Progenitor cell of endocrine pancreas (in vitro differentiated cells): ENCODE data around the gene THSD4. TPM values are rescaled to one million over a fixed set of nuclear protein-coding genes. Genes with fewer than 3 reads are reported as not detected.
"Not testable (repeated sequence)": the region's sequence is repeated elsewhere in the genome, so short reads cannot be mapped to it uniquely, and the experiment has no call there.

Experiments used
- DNase-seq: peaks from one replicate; pipeline ENCODE4 v3.0.0; 2021; ENCODE audit warnings: low spot score; ENCODE audit not compliant: unreplicated experiment
- H3K27ac Mint-ChIP-seq: 2 replicates; pipeline ENCODE4 v1.8.0; 2021; ENCODE audit warnings: mild to moderate bottlenecking, moderate library complexity, mixed read lengths
- H3K27me3 Mint-ChIP-seq: 2 replicates; pipeline ENCODE4 v1.8.0; 2021; ENCODE audit warnings: mixed read lengths
- H3K36me3 Mint-ChIP-seq: 2 replicates; pipeline ENCODE4 v1.8.0; 2022; ENCODE audit warnings: mixed read lengths; ENCODE audit not compliant: insufficient read depth
- H3K4me1 Mint-ChIP-seq: 2 replicates; pipeline ENCODE4 v1.8.0; 2021; ENCODE audit warnings: low read depth, mixed read lengths
- H3K4me3 Mint-ChIP-seq: 2 replicates; pipeline ENCODE4 v1.8.0; 2021; ENCODE audit warnings: low read depth, mild to moderate bottlenecking, moderate library complexity, mixed read lengths
- H3K9me3 Mint-ChIP-seq: 2 replicates; pipeline ENCODE4 v1.8.0; 2021; ENCODE audit warnings: low read depth, mixed read lengths
- total RNA-seq: library from RNA; stranded (reverse); gene quantifications from 2 replicates; pipeline ENCODE4 v1.2.1, GENCODE V29; 2021
- TF ChIP-seq, protein P1 (sequence below): fragments of 200-600 bp; sonication (generic); IDR thresholded peaks from one replicate; pipeline ENCODE4 v1.5.0; 2021; ENCODE audit warnings: antibody characterized with exemption, mild to moderate bottlenecking; ENCODE audit not compliant: unreplicated experiment

The THSD4 gene
- total RNA-seq, 1 donor from 2014 or later, result 6.8 TPM

- Mint-ChIP-seq H3K4me1 (no peaks in the 10 kb centered on the region), H3K27me3 (peaks cover 54% of the 10 kb centered on the region), H3K4me3 (no peak overlapping the region), H3K9me3 (no peaks in the 10 kb centered on the region), H3K36me3 (no peaks in the 10 kb centered on the region), H3K27ac (no peak overlapping the region)
- no peak for DNase-seq
- TF ChIP-seq, protein P1, sequence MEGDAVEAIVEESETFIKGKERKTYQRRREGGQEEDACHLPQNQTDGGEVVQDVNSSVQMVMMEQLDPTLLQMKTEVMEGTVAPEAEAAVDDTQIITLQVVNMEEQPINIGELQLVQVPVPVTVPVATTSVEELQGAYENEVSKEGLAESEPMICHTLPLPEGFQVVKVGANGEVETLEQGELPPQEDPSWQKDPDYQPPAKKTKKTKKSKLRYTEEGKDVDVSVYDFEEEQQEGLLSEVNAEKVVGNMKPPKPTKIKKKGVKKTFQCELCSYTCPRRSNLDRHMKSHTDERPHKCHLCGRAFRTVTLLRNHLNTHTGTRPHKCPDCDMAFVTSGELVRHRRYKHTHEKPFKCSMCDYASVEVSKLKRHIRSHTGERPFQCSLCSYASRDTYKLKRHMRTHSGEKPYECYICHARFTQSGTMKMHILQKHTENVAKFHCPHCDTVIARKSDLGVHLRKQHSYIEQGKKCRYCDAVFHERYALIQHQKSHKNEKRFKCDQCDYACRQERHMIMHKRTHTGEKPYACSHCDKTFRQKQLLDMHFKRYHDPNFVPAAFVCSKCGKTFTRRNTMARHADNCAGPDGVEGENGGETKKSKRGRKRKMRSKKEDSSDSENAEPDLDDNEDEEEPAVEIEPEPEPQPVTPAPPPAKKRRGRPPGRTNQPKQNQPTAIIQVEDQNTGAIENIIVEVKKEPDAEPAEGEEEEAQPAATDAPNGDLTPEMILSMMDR, result no peak
These were observed 319.5 kb downstream of the THSD4 start for GRCh38 chr15:71434774-71435173.

GRCh38 chr15:71435552-71435951 lies 320.3 kb downstream of the THSD4 start:
- TF ChIP-seq, protein P1, result no peak
- peaks cover 54% of the 10 kb centered on the region for H3K27me3 Mint-ChIP-seq
- no peak overlapping the region for H3K4me3 Mint-ChIP-seq
- H3K27ac Mint-ChIP-seq, result no peak overlapping the region
- no peak for DNase-seq
- H3K36me3 Mint-ChIP-seq, result no peaks in the 10 kb centered on the region
- H3K4me1 Mint-ChIP-seq, result no peaks in the 10 kb centered on the region
- H3K9me3 Mint-ChIP-seq, result no peaks in the 10 kb centered on the region

DNA sequence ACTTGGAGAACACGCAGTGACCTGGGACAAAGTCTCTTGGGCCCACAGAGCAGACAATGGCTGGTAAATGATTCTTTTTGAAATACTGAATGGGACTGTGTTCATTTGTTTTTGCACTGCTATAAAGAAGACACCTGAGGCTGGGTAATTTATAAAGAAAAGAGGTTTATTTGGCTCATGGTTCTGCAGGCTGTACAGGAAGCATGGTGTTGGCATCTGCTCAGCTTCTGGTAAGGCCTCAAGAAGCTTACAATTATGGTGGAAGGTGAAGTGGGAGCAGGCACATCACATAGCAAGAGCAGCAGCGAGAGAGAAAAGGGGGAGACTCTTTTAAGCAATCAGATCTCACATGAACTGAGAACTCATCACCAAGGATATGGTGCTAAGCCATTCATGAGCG lies 321.6 kb downstream of the THSD4 start:
- Mint-ChIP-seq H3K27me3 (peaks cover 58% of the 10 kb centered on the region), H3K4me1 (no peaks in the 10 kb centered on the region)
- no peak for DNase-seq

GRCh38 chr15:71437404-71437803 lies 322.1 kb downstream of the THSD4 start:
- Mint-ChIP-seq H3K27me3 (peaks cover 58% of the 10 kb centered on the region), H3K4me3 (no peak overlapping the region), H3K27ac (no peak overlapping the region), H3K4me1 (no peaks in the 10 kb centered on the region), H3K9me3 (no peaks in the 10 kb centered on the region), H3K36me3 (no peaks in the 10 kb centered on the region)
- TF ChIP-seq, protein P1, result no peak
- DNase-seq, result no peak

More for the DNA sequence above, 321.6 kb downstream of the THSD4 start:
- Mint-ChIP-seq H3K36me3 (no peaks in the 10 kb centered on the region), H3K4me3 (no peak overlapping the region), H3K9me3 (no peaks in the 10 kb centered on the region), H3K27ac (no peak overlapping the region)
- TF ChIP-seq, protein P1, result no peak

DNA sequence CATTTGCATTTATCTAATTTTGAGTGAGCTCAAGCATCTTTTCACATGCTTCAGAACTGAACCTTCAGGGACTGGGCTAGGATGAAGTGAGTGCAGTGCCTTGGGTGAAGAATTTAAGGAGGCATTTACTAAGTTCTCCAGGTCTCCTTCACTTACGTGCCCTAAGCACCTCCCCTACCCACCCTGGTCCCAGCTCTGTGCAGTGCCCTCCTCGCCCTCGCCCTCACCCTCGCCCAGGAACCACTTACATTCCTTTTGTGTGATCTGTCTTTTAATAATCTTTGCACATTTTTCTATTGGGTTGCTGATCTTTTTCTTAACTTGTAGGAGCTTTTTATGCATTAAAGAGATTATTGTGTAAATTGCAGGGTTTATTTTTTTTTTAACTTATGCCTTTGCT lies 322.6 kb downstream of the THSD4 start:
- H3K27me3 Mint-ChIP-seq, result peaks cover 60% of the 10 kb centered on the region
- no peaks in the 10 kb centered on the region for H3K9me3 Mint-ChIP-seq
- TF ChIP-seq, protein P1, result no peak
- no peaks in the 10 kb centered on the region for H3K4me1 Mint-ChIP-seq
- no peak overlapping the region for H3K4me3 Mint-ChIP-seq
- no peak for DNase-seq
- no peaks in the 10 kb centered on the region for H3K36me3 Mint-ChIP-seq
- no peak overlapping the region for H3K27ac Mint-ChIP-seq

GRCh38 chr15:71439478-71439877 lies 324.2 kb downstream of the THSD4 start:
- H3K4me1 Mint-ChIP-seq, DNase-seq, H3K36me3 Mint-ChIP-seq, H3K4me3 Mint-ChIP-seq, H3K27ac Mint-ChIP-seq, H3K9me3 Mint-ChIP-seq: not testable (repeated sequence)
- H3K27me3 Mint-ChIP-seq, result peaks cover 55% of the 10 kb centered on the region
